Dedifferentiated amniotic fluid mesenchymal stem cell (primary cell): Measurements from ENCODE around the gene L2HGDH.
"Not testable (repeated sequence)": the region's sequence is repeated elsewhere in the genome, so short reads cannot be mapped to it uniquely, and the experiment has no call there.

Experiments used
- DNase-seq: peaks from one replicate; pipeline ENCODE4 v3.0.0-alpha.2; 2016; ENCODE audit errors: extremely low spot score

Gene L2HGDH

GRCh38 chr14:50311972-50312733 is at the start of gene L2HGDH, which contains the start of gene DMAC2L:
Gene L2HGDH (minus strand): TSS chr14:50312229. CDS start chr14:50312150, 79 bp downstream.
Gene DMAC2L (plus strand): TSS chr14:50312324. CDS start chr14:50321488, 9,164 bp downstream.
- peak; percentile 92 for DNase-seq

GRCh38 chr14:50360851-50361250 is 48.8 kb upstream of the L2HGDH start:
- DNase-seq, result no peak

- no peak for DNase-seq
These were observed 48.1 kb upstream of the L2HGDH start for GRCh38 chr14:50360093-50360492.

GRCh38 chr14:50359631-50360030 is 47.6 kb upstream of the L2HGDH start:
- no peak for DNase-seq

- DNase-seq, result no peak
These were observed 45.8 kb upstream of the L2HGDH start for GRCh38 chr14:50357753-50358395.

- no peak for DNase-seq
These were observed 45.1 kb upstream of the L2HGDH start for GRCh38 chr14:50357124-50357523.

- not testable (repeated sequence) for DNase-seq
These were observed 44.3 kb upstream of the L2HGDH start for GRCh38 chr14:50356283-50356682.

- DNase-seq, result no peak
These were observed 43.7 kb upstream of the L2HGDH start for GRCh38 chr14:50355692-50356091.

- no peak for DNase-seq
These were observed 42.5 kb upstream of the L2HGDH start for GRCh38 chr14:50354527-50354926.

GRCh38 chr14:50353126-50353525 is 41.1 kb upstream of the L2HGDH start:
- no peak for DNase-seq

- DNase-seq, result no peak
These were observed 40.6 kb upstream of the L2HGDH start for GRCh38 chr14:50352584-50352983.

- no peak for DNase-seq
These were observed 38.9 kb upstream of the L2HGDH start for GRCh38 chr14:50350975-50351374.

GRCh38 chr14:50348933-50349332 is 36.9 kb upstream of the L2HGDH start:
- DNase-seq, result no peak

GRCh38 chr14:50347521-50347920 is 35.5 kb upstream of the L2HGDH start:
- DNase-seq, result peak; percentile 36

GRCh38 chr14:50345846-50346422 is 33.9 kb upstream of the L2HGDH start:
- no peak for DNase-seq

- peak; percentile 30 for DNase-seq
These were observed 33.0 kb upstream of the L2HGDH start for GRCh38 chr14:50344876-50345563.

- DNase-seq, result no peak
These were observed 32.2 kb upstream of the L2HGDH start for GRCh38 chr14:50344116-50344775.

GRCh38 chr14:50343434-50343833 is 31.4 kb upstream of the L2HGDH start:
- no peak for DNase-seq

GRCh38 chr14:50342221-50343078 is 30.4 kb upstream of the L2HGDH start:
- DNase-seq, result peak; percentile 49

GRCh38 chr14:50340963-50341362 is 28.9 kb upstream of the L2HGDH start:
- no peak for DNase-seq

- no peak for DNase-seq
These were observed 28.0 kb upstream of the L2HGDH start for GRCh38 chr14:50340045-50340444.
